B cell (primary cell): ENCODE measurements around the gene NFU1.

ENCODE experiments used
- CTCF ChIP-seq: fragments of 200-600 bp; IDR thresholded peaks from one replicate; pipeline ENCODE4 v1.8.0; 2022; ENCODE audit warnings: antibody characterized with exemption, mild to moderate bottlenecking
- EZH2 ChIP-seq: IDR thresholded peaks from 2 replicates; pipeline ENCODE4 v1.6.1; 2012; ENCODE audit warnings: borderline replicate concordance, low read depth, mild to moderate bottlenecking, moderate library complexity, low read length; ENCODE audit not compliant: insufficient read depth, poor library complexity, severe bottlenecking

- TF ChIP-seq CTCF = no peak
- no peak for TF ChIP-seq EZH2
Measured at GRCh38 chr2:69393963-69394362, 43.3 kb downstream of the NFU1 start.
